Panc1 (cell line): Measurements from ENCODE around the gene SMIM31.

Source experiments
- CTCF ChIP-seq: fragments of 450-650 bp; IDR thresholded peaks from 2 replicates; pipeline ENCODE4 v1.5.1; 2017; ENCODE audit warnings: mild to moderate bottlenecking
- POLR2AphosphoS5 ChIP-seq: IDR thresholded peaks from 2 replicates; pipeline ENCODE4 v1.6.1; 2012; ENCODE audit warnings: mild to moderate bottlenecking, low read depth, low read length, moderate library complexity
- REST ChIP-seq, 2 experiments: IDR thresholded peaks; 2 replicates each; pipeline ENCODE4 v1.6.1; 2011 to 2012; ENCODE audit warnings: low read depth in 2 of 2, control low read depth in 1 of 2, low read length in 1 of 2, mild to moderate bottlenecking in 1 of 2, moderate library complexity in 1 of 2; ENCODE audit not compliant: insufficient read depth in 1 of 2
- SIN3A ChIP-seq: IDR thresholded peaks from 2 replicates; pipeline ENCODE4 v1.6.1; 2012; ENCODE audit warnings: low read depth, mild to moderate bottlenecking, low read length, moderate library complexity, borderline replicate concordance; ENCODE audit not compliant: insufficient read depth

DNA sequence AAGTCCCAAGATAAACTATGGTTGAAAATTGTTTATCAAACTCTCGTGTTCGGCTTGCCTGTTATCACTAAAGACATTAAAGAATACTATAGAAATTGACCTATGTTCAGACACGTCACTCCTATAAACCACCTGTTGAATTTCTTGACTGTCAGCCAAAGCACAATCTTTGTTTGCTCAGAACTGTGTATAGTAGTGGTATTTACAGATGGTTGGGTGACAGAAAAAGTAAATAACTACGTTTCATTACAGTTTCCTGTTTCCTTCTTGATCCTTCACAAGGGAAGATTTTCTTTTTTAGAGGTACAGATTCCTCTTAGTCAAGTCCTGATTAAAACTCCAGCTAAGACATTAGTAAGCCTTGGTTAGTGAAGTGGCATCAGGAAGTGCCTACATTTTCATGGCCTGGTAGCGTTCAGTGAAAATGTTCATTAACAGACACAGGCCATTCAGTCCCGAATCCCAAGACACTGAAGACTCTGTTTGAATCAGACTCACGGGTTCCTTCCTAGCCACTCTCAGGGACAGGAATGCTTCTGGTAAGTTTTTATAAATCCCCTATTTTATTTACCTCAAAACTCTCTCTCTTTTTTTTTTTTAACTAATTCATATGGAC is at the start of gene SMIM31:
- TF ChIP-seq CTCF (no peak), POLR2AphosphoS5 (no peak), SIN3A (no peak), REST (IDR thresholded peaks at IDR 0.05; ENCODE audit: insufficient read depth in 1 of 2, low read depth in 2 of 2, low read length in 1 of 2) (no peak)
